Tibial artery (tissue), 4 donors: ENCODE results near the gene DMD.

ENCODE experiments used
- DNase-seq, 2 donors: peaks; one replicate each; pipeline ENCODE4 v3.0.0-alpha.2; 2019
- H3K27ac ChIP-seq, 2 donors: fragments of 200-600 bp; sonication (generic) in 1 of 2; 1 replicate in 1 of 2; 2 replicates in 1 of 2; pipeline ENCODE4 v1.5.1; 2018 to 2019; ENCODE audit warnings: mild to moderate bottlenecking in 1 of 2
- H3K27me3 ChIP-seq, 2 donors: fragments of 200-600 bp; sonication (generic) in 1 of 2; one replicate each; pipeline versions ENCODE4 v1.5.1 to v1.6.0; 2016 to 2019
- H3K36me3 ChIP-seq, 3 donors: fragments of 200-600 bp; sonication (generic) in 2 of 3; one replicate each; pipeline ENCODE4 v1.5.1; 2016 to 2019; ENCODE audit warnings: mild to moderate bottlenecking in 2 of 3
- H3K4me1 ChIP-seq, 4 donors: fragments of 200-600 bp; sonication (generic) in 2 of 4; 1 replicate in 3 of 4; 2 replicates in 1 of 4; pipeline ENCODE4 v1.5.1; 2016 to 2019
- H3K4me3 ChIP-seq, 2 donors: fragments of 200-600 bp; sonication (generic) in 1 of 2; 1 replicate in 1 of 2; 2 replicates in 1 of 2; pipeline ENCODE4 v1.5.1; 2018 to 2019; ENCODE audit warnings: mild to moderate bottlenecking in 2 of 2
- H3K9me3 ChIP-seq, 3 donors: fragments of 200-600 bp; sonication (generic) in 1 of 3; one replicate each; pipeline ENCODE4 v1.5.1; 2016 to 2019
- CTCF ChIP-seq, 2 experiments: fragments of 200-600 bp in 1 of 2; fragments of 450-650 bp in 1 of 2; IDR thresholded peaks; one replicate each; pipeline ENCODE4 v1.5.1; 2017 to 2019; ENCODE audit warnings: antibody characterized with exemption in 2 of 2, mild to moderate bottlenecking in 1 of 2, moderate library complexity in 1 of 2
- intact Hi-C: fragments of 100-400 bp; cut with DNase I; formaldehyde crosslinking; loops from one replicate; pipeline ENCODE4 v1.15.0; 2023; ENCODE audit warnings: low total_unique reads

DMD gene

DNA sequence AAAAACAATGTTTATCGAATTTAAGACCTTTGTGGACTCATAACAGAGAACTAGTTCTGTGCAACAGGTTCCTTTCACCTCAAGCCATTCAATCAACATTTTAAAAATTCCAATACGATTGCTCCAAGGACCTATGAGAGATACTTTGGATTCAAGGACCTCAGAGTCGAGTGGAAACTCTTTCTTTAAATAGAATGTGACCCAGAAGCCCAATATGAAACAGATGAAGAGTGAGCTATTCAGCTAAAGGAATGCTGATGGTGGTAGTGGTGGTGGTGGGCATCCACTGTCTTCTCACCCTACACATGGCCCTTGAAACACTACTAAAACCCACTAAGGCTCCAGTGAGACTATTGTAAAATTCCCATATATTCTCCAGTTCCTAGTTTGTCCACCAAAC is 257.2 kb downstream of the DMD start:
- H3K9me3 ChIP-seq, result no peaks in the 10 kb centered on the region
- H3K4me3 ChIP-seq, result no peak overlapping the region
- intact Hi-C loops, result no loop called here
- H3K4me1 ChIP-seq, result peaks cover 0 to 19% (median 0%) of the 10 kb centered on the region in 4 donors
- DNase-seq, result no peak
- no peaks in the 10 kb centered on the region for H3K36me3 ChIP-seq
- TF ChIP-seq CTCF (IDR thresholded peaks at IDR 0.05), result no peak
- H3K27me3 ChIP-seq, result no peaks in the 10 kb centered on the region
- no peak overlapping the region for H3K27ac ChIP-seq

DNA sequence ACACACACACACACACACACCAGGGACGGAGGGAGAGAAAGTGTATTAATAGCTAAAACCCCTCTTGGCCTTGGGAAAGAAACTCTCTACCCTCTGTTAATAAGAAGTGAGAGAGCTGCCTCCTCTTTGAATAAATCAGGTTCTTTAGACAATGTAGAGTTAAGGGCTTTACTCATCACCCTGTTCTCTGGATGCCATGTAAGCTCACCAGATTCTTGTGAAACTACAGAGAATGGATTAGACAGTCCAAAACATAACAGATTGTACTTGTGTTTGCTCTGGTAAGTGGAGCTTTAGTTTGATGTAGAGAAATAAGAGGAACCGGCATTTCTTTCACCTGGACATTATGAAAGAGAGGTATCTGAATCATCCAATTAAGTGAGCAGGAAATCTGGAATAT is 263.2 kb downstream of the DMD start:
- intact Hi-C loops, result no loop called here
- no peak overlapping the region for H3K27ac ChIP-seq
- no peaks in the 10 kb centered on the region for H3K36me3 ChIP-seq
- no peak for TF ChIP-seq CTCF (IDR thresholded peaks at IDR 0.05)
- no peak overlapping the region for H3K4me3 ChIP-seq
- DNase-seq, result no peak
- no peaks in the 10 kb centered on the region for H3K27me3 ChIP-seq
- peaks cover 0 to 23% (median 0%) of the 10 kb centered on the region in 4 donors for H3K4me1 ChIP-seq
- H3K9me3 ChIP-seq, result no peaks in the 10 kb centered on the region

DNA sequence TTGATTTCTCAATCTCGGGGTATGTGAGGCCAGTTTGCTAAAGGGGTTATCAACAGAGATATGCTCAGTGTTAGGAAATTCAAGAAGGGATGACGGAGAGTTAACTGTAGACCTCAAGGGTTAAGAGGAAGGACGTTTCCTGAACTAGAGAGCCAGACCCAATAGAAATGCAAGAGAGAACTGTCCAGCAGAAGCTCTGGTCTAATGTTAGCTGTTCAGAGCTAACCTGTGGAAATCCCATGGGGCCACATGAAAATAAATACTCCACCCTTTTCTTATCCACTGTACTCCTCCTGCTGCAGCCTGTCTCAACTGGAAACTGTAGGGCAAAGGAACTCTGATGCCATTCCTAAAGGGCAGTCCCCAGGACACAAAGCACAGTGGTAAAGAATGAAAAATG is 274.3 kb downstream of the DMD start:
- intact Hi-C loops, result no loop called here
- Histone ChIP-seq H3K36me3 (no peaks in the 10 kb centered on the region), H3K27me3 (no peaks in the 10 kb centered on the region), H3K4me1 (no peaks in the 10 kb centered on the region), H3K4me3 (no peak overlapping the region), H3K27ac (no peak overlapping the region), H3K9me3 (no peaks in the 10 kb centered on the region)
- no peak for DNase-seq
- no peak for TF ChIP-seq CTCF (IDR thresholded peaks at IDR 0.05)

DNA sequence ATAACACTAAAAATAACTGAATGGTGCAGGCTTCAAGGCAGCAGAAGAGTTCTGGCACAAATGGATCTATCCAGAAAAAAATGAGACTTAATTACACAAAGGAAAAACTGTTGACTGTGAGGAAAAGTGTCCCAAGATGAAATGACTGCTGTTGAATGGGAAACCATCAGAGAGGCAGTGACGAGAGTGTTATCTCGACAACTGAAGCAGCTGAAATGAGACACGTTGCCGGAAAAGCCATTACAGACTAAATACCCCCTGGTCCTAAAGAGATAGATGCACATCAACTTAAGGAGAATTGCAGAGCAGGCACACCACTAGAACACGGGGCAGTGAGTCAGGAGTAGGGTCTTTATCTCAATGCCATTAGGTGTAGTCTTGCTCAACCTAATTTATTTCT is 277.8 kb downstream of the DMD start:
- no peak overlapping the region for H3K27ac ChIP-seq
- intact Hi-C loops, result no loop called here
- no peak overlapping the region for H3K4me3 ChIP-seq
- H3K4me1 ChIP-seq, result no peaks in the 10 kb centered on the region
- no peaks in the 10 kb centered on the region for H3K36me3 ChIP-seq
- DNase-seq, result no peak
- no peak for TF ChIP-seq CTCF (IDR thresholded peaks at IDR 0.05)
- H3K9me3 ChIP-seq, result no peaks in the 10 kb centered on the region
- no peaks in the 10 kb centered on the region for H3K27me3 ChIP-seq

DNA sequence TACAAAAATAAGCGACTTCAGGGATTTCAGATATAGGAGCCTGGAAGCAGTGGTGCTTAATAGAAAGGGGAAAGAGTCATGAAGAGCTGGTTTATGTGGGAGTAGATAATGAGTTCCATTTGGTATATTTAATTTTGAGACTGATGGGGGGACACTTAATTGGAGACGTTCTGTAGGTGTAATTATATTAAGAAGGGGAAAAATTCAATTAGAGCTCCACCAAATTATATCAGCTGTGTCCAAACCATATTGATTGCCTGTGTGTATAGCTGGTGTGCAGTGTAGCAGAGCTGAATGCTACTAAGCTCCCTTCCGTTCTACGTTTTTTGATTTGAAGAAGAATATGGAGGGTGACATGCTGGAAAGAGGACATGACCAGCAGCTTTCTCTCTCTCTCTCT is 282.3 kb downstream of the DMD start:
- Histone ChIP-seq H3K4me3 (no peak overlapping the region), H3K9me3 (no peaks in the 10 kb centered on the region), H3K4me1 (no peaks in the 10 kb centered on the region), H3K27me3 (no peaks in the 10 kb centered on the region), H3K27ac (no peak overlapping the region), H3K36me3 (no peaks in the 10 kb centered on the region)
- no peak for TF ChIP-seq CTCF (IDR thresholded peaks at IDR 0.05)
- intact Hi-C loops, result no loop called here
- DNase-seq, result no peak

DNA sequence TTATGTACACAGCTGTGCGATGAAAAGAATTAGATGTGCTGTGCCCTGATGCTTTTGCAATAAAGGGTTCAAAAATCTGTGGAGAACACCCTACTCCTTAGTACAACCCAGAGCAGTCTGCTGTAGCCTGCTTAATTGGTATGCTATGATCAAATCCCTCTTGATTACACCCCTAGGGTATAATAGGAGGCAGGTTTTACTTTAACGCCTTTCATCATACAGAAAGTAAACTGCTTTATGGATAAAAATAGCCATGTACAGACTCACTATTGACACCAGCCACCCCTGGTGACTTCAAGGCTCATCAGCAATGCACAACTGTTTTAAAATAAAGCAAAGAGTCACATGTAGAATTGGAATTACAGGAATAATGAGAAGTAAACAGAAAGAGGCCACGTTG is 315.3 kb downstream of the DMD start:
- Histone ChIP-seq H3K4me1 (peaks cover 0 to 3% (median 0%) of the 10 kb centered on the region in 4 donors), H3K27me3 (no peaks in the 10 kb centered on the region), H3K27ac (no peak overlapping the region), H3K4me3 (no peak overlapping the region), H3K36me3 (no peaks in the 10 kb centered on the region), H3K9me3 (no peaks in the 10 kb centered on the region)
- TF ChIP-seq CTCF (IDR thresholded peaks at IDR 0.05), result no peak
- intact Hi-C loops, result no loop called here
- DNase-seq, result no peak
